GM12892 (cell line): ENCODE data around the gene MGLL.

Experiments used
- POLR2A ChIP-seq: IDR thresholded peaks from 2 replicates; pipeline ENCODE4 v1.6.1; 2011; ENCODE audit warnings: low read depth, low read length, control low read depth
- POLR2AphosphoS5 ChIP-seq: IDR thresholded peaks from 2 replicates; pipeline ENCODE4 v1.6.1; 2011; ENCODE audit warnings: low read depth, low read length, control low read depth
- TAF1 ChIP-seq: IDR thresholded peaks from 2 replicates; pipeline ENCODE4 v1.6.1; 2011; ENCODE audit warnings: low read depth, mild to moderate bottlenecking, control low read depth, low read length, borderline replicate concordance

DNA sequence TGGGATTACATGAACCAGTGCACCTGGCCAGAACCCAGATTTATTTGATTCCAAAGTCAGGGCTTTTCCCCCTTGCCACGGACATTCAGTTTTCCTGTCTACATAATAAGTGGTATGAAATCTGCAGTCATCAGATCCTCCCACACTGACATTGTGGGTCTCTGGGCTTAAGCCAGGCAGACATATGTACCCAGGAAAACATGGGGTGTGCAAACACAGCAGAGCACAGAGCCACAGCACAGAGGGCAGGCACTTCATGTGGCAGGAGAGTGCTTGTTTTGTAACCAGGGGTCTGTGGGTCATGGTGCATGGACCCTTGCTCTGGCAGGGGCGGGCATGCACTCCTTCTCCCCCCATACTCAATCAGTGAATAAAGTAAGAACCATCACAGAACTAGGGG is 155.6 kb downstream of the MGLL start:
- TF ChIP-seq POLR2AphosphoS5 (no peak), POLR2A (no peak), TAF1 (no peak)
